ENCODE data around the gene EXOC3L4.

GRCh38 chr14:103101257-103101962, 6.9 kb downstream of the EXOC3L4 start:
- no peak for TF ChIP-seq EZH2 (IDR thresholded peaks at IDR 0.05; ENCODE audit: low read length, unreplicated experiment)
- no peak for TF ChIP-seq CTCF (conservative IDR thresholded peaks at IDR 0.05; ENCODE audit: low read depth, low read length)
